Right cardiac atrium (tissue), 5 donors: ENCODE measurements around the gene NEMP1. TPM values are rescaled to one million over a fixed set of nuclear protein-coding genes. Genes with fewer than 3 reads are reported as not detected.
A peak's percentile ranks its signal among the peaks of the same experiment; 100 is the strongest.
"Not testable (repeated sequence)": the region's sequence is repeated elsewhere in the genome, so short reads cannot be mapped to it uniquely, and the experiment has no call there.

Experiments
- ATAC-seq, 2 donors: fragments of 200-7000 bp; cut with Tn5 transposase; one replicate each; pipeline versions ENCODE4 v1.8.0 to v1.9.1; 2020; ENCODE audit warnings: moderate library complexity in 2 of 2, mild to moderate bottlenecking in 1 of 2
- DNase-seq, 3 donors: peaks; one replicate each; pipeline ENCODE4 v3.0.0-alpha.2; 2020
- H3K27ac ChIP-seq: one replicate; pipeline ENCODE4 v1.5.1; 2013; ENCODE audit warnings: mild to moderate bottlenecking, low read length, control low read depth, moderate library complexity
- H3K27me3 ChIP-seq: one replicate; pipeline ENCODE4 v1.6.1; 2013; ENCODE audit not compliant: control insufficient read depth, insufficient read depth
- H3K4me1 ChIP-seq: one replicate; pipeline ENCODE4 v1.6.1; 2013; ENCODE audit warnings: low read length; ENCODE audit not compliant: control insufficient read depth, insufficient read depth
- H3K4me3 ChIP-seq: one replicate; pipeline ENCODE4 v1.5.1; 2013; ENCODE audit warnings: low read length, control low read depth
- H3K9me3 ChIP-seq: one replicate; pipeline ENCODE4 v1.6.1; 2013; ENCODE audit warnings: low read length; ENCODE audit not compliant: control insufficient read depth
- WGBS: extraction: QIAGEN DNeasy Blood & Tissue Kit; methylation state at CpG from one replicate; pipeline ENCODE4 v1.1.7; 2013; 5-methylcytosine and 5-hydroxymethylcytosine counted together
- intact Hi-C, 4 donors: fragments of 100-400 bp; cut with DNase I; formaldehyde crosslinking; loops; one replicate each; pipeline versions ENCODE4 v1.11.0 to v1.14.0; 2022 to 2023
- polyA plus RNA-seq: library from polyadenylated mRNA; stranded (reverse); fragments of 200-250 nt; gene quantifications from one replicate; pipeline ENCODE4 v1.2.3, GENCODE V29; 2013
- total RNA-seq, 4 donors: library from RNA; stranded (reverse); fragmentation: NEBNext Ultra II Directional; extraction: Animal tissue kit (Norgen Biotek cat#: 25700); gene quantifications; one replicate each; pipeline ENCODE4 v1.2.1, GENCODE V29; 2021
- donor health status: healthy with polysubstance abuse.
- donor health status: DM: no; HTN: yes; CAD: no.
- donor health status: DM: no; HTN: no; CAD: no.
- donor health status: DM: no; HTN: yes; CAD: no; lungs with severe emphysema.
- donor health status: DM: yes; HTN: yes; CAD: no.

The NEMP1 gene
- total and polyA plus RNA-seq, 5 donors: 1.6 to 6.1 (median 4.7) TPM

- 25% methylated on average over 3 of the region's 3 CpGs for WGBS
- peak overlapping the region; percentile 57 for H3K27ac ChIP-seq
- DNase-seq (peak in 2 of 3 donors; percentile 41 to 65), ATAC-seq (peak; percentile 92 to 93)
- no peaks in the 10 kb centered on the region for H3K27me3 ChIP-seq
- H3K4me1 ChIP-seq: no peaks in the 10 kb centered on the region
- no peaks in the 10 kb centered on the region for H3K9me3 ChIP-seq
- intact Hi-C loops: loop anchor here (1.0 to 10.0 kb wide), 4 partner anchors 43 to 115 kb away; no protein-coding TSS in a partner anchor
- H3K4me3 ChIP-seq: no peak overlapping the region
Observed at GRCh38 chr12:57069523-57069922, 9.1 kb downstream of the NEMP1 start.

- H3K4me1 ChIP-seq: no peaks in the 10 kb centered on the region
- H3K9me3 ChIP-seq: no peaks in the 10 kb centered on the region
- intact Hi-C loops: loop anchor here in 2 of 4 donors (5.0 to 10.0 kb wide), 2 partner anchors 116 to 119 kb away; no protein-coding TSS in a partner anchor
- DNase-seq (no peak), ATAC-seq (peak; percentile 13 to 40)
- H3K27me3 ChIP-seq: no peaks in the 10 kb centered on the region
- 53% methylated on average over 2 of the region's 2 CpGs for WGBS
- H3K27ac ChIP-seq: no peak overlapping the region
- H3K4me3 ChIP-seq: no peak overlapping the region
Observed at GRCh38 chr12:57066245-57066644, 12.3 kb downstream of the NEMP1 start.

- ATAC-seq (no peak), DNase-seq (no peak)
- no peaks in the 10 kb centered on the region for H3K4me1 ChIP-seq
- 64% methylated on average over 5 of the region's 5 CpGs for WGBS
- intact Hi-C loops: loop anchor here in 2 of 4 donors (5.0 to 10.0 kb wide), 2 partner anchors 57 to 121 kb away; partner anchors contain the start of gene ZBTB39 (in 1 of the 2)
- H3K27me3 ChIP-seq: no peaks in the 10 kb centered on the region
- no peaks in the 10 kb centered on the region for H3K9me3 ChIP-seq
- no peak overlapping the region for H3K27ac ChIP-seq
- no peak overlapping the region for H3K4me3 ChIP-seq
Observed at GRCh38 chr12:57063991-57064685, 14.5 kb downstream of the NEMP1 start.

GRCh38 chr12:57058454-57058853 lies 20.1 kb downstream of the NEMP1 start:
- 85% methylated on average over 1 of the region's 1 CpG for WGBS

GRCh38 chr12:57057067-57057751 lies 21.4 kb downstream of the NEMP1 start:
- 90% methylated on average over 6 of the region's 6 CpGs for WGBS
- intact Hi-C loops: loop anchor here in 2 of 4 donors (5.0 kb wide), 2 partner anchors 45 to 295 kb away; partner anchors contain the start of gene HSD17B6 (in 1 of the 2)
- no peak for DNase-seq
- Histone ChIP-seq H3K27me3 (no peaks in the 10 kb centered on the region), H3K9me3 (no peaks in the 10 kb centered on the region), H3K4me1 (no peaks in the 10 kb centered on the region), H3K4me3 (no peak overlapping the region), H3K27ac (no peak overlapping the region)
- ATAC-seq: no peak

More at GRCh38 chr12:57058454-57058853, 20.1 kb downstream of the NEMP1 start:
- H3K4me3 ChIP-seq: no peak overlapping the region
- no peaks in the 10 kb centered on the region for H3K27me3 ChIP-seq
- no peak overlapping the region for H3K27ac ChIP-seq
- no peaks in the 10 kb centered on the region for H3K9me3 ChIP-seq
- intact Hi-C loops: loop anchor here in 2 of 4 donors (5.0 kb wide), 2 partner anchors 46 to 296 kb away; partner anchors contain the start of gene HSD17B6 (in 1 of the 2)
- DNase-seq: no peak
- no peaks in the 10 kb centered on the region for H3K4me1 ChIP-seq
- ATAC-seq: no peak

- Histone ChIP-seq H3K4me3 (no peak overlapping the region), H3K4me1 (no peaks in the 10 kb centered on the region), H3K27ac (no peak overlapping the region), H3K27me3 (no peaks in the 10 kb centered on the region), H3K9me3 (no peaks in the 10 kb centered on the region)
- WGBS: 43% methylated on average over 3 of the region's 3 CpGs
- intact Hi-C loops: loop anchor here in 2 of 4 donors (5.0 kb wide), 2 partner anchors 44 to 294 kb away; partner anchors contain the start of gene HSD17B6 (in 1 of the 2)
- ATAC-seq (no peak), DNase-seq (no peak)
Observed at GRCh38 chr12:57055824-57056223, 22.8 kb downstream of the NEMP1 start.

GRCh38 chr12:57053901-57054300 lies 24.7 kb downstream of the NEMP1 start:
- 96% methylated on average over 4 of the region's 4 CpGs for WGBS
- DNase-seq, H3K9me3 ChIP-seq, H3K4me3 ChIP-seq, H3K27ac ChIP-seq, ATAC-seq, H3K4me1 ChIP-seq, intact Hi-C loops, H3K27me3 ChIP-seq: not testable (repeated sequence)

GRCh38 chr12:57053146-57053545 lies 25.4 kb downstream of the NEMP1 start:
- H3K4me1 ChIP-seq, ATAC-seq, intact Hi-C loops, H3K27me3 ChIP-seq, H3K4me3 ChIP-seq, DNase-seq, H3K9me3 ChIP-seq, H3K27ac ChIP-seq: not testable (repeated sequence)
- WGBS: 97% methylated on average over 4 of the region's 4 CpGs

GRCh38 chr12:57051011-57051410 lies 27.6 kb downstream of the NEMP1 start:
- Histone ChIP-seq H3K4me3 (no peak overlapping the region), H3K27ac (no peak overlapping the region), H3K9me3 (no peaks in the 10 kb centered on the region), H3K4me1 (no peaks in the 10 kb centered on the region), H3K27me3 (no peaks in the 10 kb centered on the region)
- DNase-seq (no peak), ATAC-seq (no peak)
- WGBS: 97% methylated on average over 1 of the region's 1 CpG
- intact Hi-C loops: no loop called here

GRCh38 chr12:57049890-57050289 lies 28.7 kb downstream of the NEMP1 start, which contains the start of gene MYO1A:
Gene MYO1A, minus strand, starts transcription at chr12:57050129. Its CDS starts 1,806 bp downstream, at chr12:57048323.
- H3K4me3 ChIP-seq: no peak within 1 kb of the TSS

GRCh38 chr12:57049119-57049446 lies 29.5 kb downstream of the NEMP1 start:
- no peaks in the 10 kb centered on the region for H3K4me1 ChIP-seq
- H3K4me3 ChIP-seq: no peak overlapping the region
- no peaks in the 10 kb centered on the region for H3K27me3 ChIP-seq
- WGBS: 78% methylated on average over 4 of the region's 4 CpGs
- no peak overlapping the region for H3K27ac ChIP-seq
- ATAC-seq (no peak), DNase-seq (no peak)
- H3K9me3 ChIP-seq: no peaks in the 10 kb centered on the region
- intact Hi-C loops: no loop called here

More at GRCh38 chr12:57049890-57050289, 28.7 kb downstream of the NEMP1 start, which contains the start of gene MYO1A:
- Histone ChIP-seq H3K4me1 (no peaks in the 10 kb centered on the region), H3K27ac (no peak within 1 kb of the TSS), H3K27me3 (no peaks in the 10 kb centered on the region), H3K9me3 (no peaks in the 10 kb centered on the region)
- intact Hi-C loops: no loop called here
- WGBS: 31% methylated on average over 2 of the region's 2 CpGs
- DNase-seq (no peak), ATAC-seq (no peak)
